Aorta (tissue), 5 donors: ENCODE results near the gene LENG1. TPM values are rescaled to one million over a fixed set of nuclear protein-coding genes. Genes with fewer than 3 reads are reported as not detected.

Experiments
- ATAC-seq: fragments of 200-7000 bp; cut with Tn5 transposase; one replicate; pipeline ENCODE4 v1.9.1; 2022; ENCODE audit warnings: moderate library complexity; ENCODE audit not compliant: low FRiP score
- DNase-seq, 2 donors: peaks; one replicate each; pipeline ENCODE4 v3.0.0-alpha.2; 2020
- H3K27ac ChIP-seq, 2 donors: one replicate each; pipeline ENCODE4 v1.5.1; 2013; ENCODE audit warnings: low read length in 2 of 2, mild to moderate bottlenecking in 2 of 2, moderate library complexity in 2 of 2, control low read depth in 1 of 2, inconsistent platforms in 1 of 2, low read depth in 1 of 2
- H3K27me3 ChIP-seq, 2 donors: one replicate each; pipeline ENCODE4 v1.6.1; 2013; ENCODE audit warnings: control low read depth in 1 of 2, low read length in 1 of 2, mild to moderate bottlenecking in 1 of 2, moderate library complexity in 1 of 2; ENCODE audit not compliant: insufficient read depth in 2 of 2, control insufficient read depth in 1 of 2
- H3K36me3 ChIP-seq, 2 donors: one replicate each; pipeline ENCODE4 v1.6.1; 2013; ENCODE audit warnings: control low read depth in 1 of 2, low read length in 1 of 2, mild to moderate bottlenecking in 1 of 2; ENCODE audit not compliant: insufficient read depth in 2 of 2, control insufficient read depth in 1 of 2
- H3K4me1 ChIP-seq, 2 donors: one replicate each; pipeline ENCODE4 v1.6.1; 2013; ENCODE audit warnings: low read length in 2 of 2, control low read depth in 1 of 2, mild to moderate bottlenecking in 1 of 2, moderate library complexity in 1 of 2; ENCODE audit not compliant: insufficient read depth in 2 of 2, control insufficient read depth in 1 of 2
- H3K4me3 ChIP-seq, 2 donors: one replicate each; pipeline ENCODE4 v1.5.1; 2013; ENCODE audit warnings: low read length in 2 of 2, control low read depth in 1 of 2, mild to moderate bottlenecking in 1 of 2
- H3K9me3 ChIP-seq: one replicate; pipeline ENCODE4 v1.6.1; 2013; ENCODE audit warnings: mild to moderate bottlenecking, low read length; ENCODE audit not compliant: control insufficient read depth
- WGBS, 2 donors: extraction: QIAGEN DNeasy Blood & Tissue Kit; methylation state at CpG; one replicate each; pipeline ENCODE4 v1.1.7; 2013; 5-methylcytosine and 5-hydroxymethylcytosine counted together
- intact Hi-C, 2 donors: fragments of 100-400 bp; cut with DNase I; formaldehyde crosslinking; loops; one replicate each; pipeline versions ENCODE4 v1.14.2 to v1.15.0; 2022
- polyA plus RNA-seq, 2 donors: library from polyadenylated mRNA; stranded (reverse); fragments of 200-250 nt; gene quantifications; one replicate each; pipeline ENCODE4 v1.2.3, GENCODE V29; 2013
- total RNA-seq, 2 donors: library from RNA; stranded (reverse); fragmentation: NEBNext Ultra II Directional; extraction: Animal tissue kit (Norgen Biotek cat#: 25700); gene quantifications; one replicate each; pipeline ENCODE4 v1.2.1, GENCODE V29; 2021
- donor health status: healthy with polysubstance abuse.
- donor health status: Bipolar disorder and iron deficiency.
- donor health status: DM: no; HTN: no; CAD: no.
- donor health status: DM: no; HTN: no; CAD: no.
- donor health status: DM: yes; HTN: yes; CAD: no.

LENG1 gene
- total and polyA plus RNA-seq, 4 donors: 5.7 to 10.1 (median 6.8) TPM

- H3K9me3 ChIP-seq: no peaks in the 10 kb centered on the region
- 61 to 62% methylated on average over 19 of the region's 19 CpGs for WGBS, 2 donors
- peak overlapping the region in 1 of 2 donors; percentile 56 for H3K27ac ChIP-seq
- DNase-seq (peak; percentile 54 to 77), ATAC-seq (no peak)
- no peaks in the 10 kb centered on the region for H3K36me3 ChIP-seq
- intact Hi-C loops: loop anchor here (5.0 to 10.0 kb wide), 3 partner anchors 75 to 327 kb away; partner anchors contain the start of genes MYADM (in 2 of the 2), PRPF31 (in 1 of the 2) and TFPT (in 1 of the 2)
- no peaks in the 10 kb centered on the region for H3K27me3 ChIP-seq
- no peaks in the 10 kb centered on the region for H3K4me1 ChIP-seq
- peak overlapping the region; percentile 42 to 54 for H3K4me3 ChIP-seq
These were observed 32.4 kb upstream of the LENG1 start for GRCh38 chr19:54191811-54192453.

DNA sequence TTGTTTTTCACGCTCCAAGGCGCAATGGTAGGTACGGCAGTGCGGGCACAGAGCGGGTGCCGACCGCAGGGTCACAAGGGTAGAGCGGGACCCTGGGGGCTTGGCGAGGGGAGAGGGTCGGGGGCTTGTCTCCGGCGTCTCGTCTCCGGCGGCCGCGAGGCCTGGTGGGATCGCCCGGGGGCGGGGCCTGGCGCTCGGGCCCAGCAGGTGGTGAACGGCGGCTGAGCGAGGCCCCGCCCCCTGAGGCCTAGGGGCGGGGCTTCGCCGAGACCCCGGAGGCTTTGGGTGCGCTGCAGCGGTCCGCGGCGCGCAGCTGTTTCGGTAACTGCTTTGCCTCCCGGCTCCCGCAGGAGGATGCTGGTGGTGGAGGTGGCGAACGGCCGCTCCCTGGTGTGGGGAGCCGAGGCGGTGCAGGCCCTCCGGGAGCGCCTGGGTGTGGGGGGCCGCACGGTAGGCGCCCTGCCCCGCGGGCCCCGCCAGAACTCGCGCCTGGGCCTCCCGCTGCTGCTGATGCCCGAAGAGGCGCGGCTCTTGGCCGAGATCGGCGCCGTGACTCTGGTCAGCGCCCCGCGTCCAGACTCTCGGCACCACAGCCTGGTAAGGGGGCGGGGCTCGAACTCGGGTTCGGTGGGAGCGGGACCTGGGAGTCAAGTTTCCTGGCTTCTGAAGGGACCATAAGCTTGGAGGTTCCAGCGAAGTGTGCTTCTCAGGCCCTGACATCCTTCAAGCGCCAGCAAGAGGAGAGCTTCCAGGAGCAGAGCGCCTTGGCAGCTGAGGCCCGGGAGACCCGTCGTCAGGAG, 31.7 kb upstream of the LENG1 start, which contains the start of gene TSEN34:
Gene TSEN34 (plus strand): TSS at position 298 of the 800 bp plus-strand sequence. CDS start 57 bp downstream, at position 355.
- intact Hi-C loops: loop anchor here (5.0 to 10.0 kb wide), 3 partner anchors 74 to 326 kb away; partner anchors contain the start of genes MYADM (in 2 of the 2), PRPF31 (in 1 of the 2) and TFPT (in 1 of the 2)
- H3K4me1 ChIP-seq: no peaks in the 10 kb centered on the region
- H3K9me3 ChIP-seq: no peaks in the 10 kb centered on the region
- peak within 1 kb of the TSS; percentile 47 to 94 for H3K27ac ChIP-seq
- peak within 1 kb of the TSS; percentile 42 to 54 for H3K4me3 ChIP-seq
- H3K27me3 ChIP-seq: no peaks in the 10 kb centered on the region
- DNase-seq (peak; percentile 94), ATAC-seq (peak; percentile 65)
- 1% methylated on average over 70 to 77 of the region's 77 CpGs for WGBS, 2 donors
- no peaks in the 10 kb centered on the region for H3K36me3 ChIP-seq

DNA sequence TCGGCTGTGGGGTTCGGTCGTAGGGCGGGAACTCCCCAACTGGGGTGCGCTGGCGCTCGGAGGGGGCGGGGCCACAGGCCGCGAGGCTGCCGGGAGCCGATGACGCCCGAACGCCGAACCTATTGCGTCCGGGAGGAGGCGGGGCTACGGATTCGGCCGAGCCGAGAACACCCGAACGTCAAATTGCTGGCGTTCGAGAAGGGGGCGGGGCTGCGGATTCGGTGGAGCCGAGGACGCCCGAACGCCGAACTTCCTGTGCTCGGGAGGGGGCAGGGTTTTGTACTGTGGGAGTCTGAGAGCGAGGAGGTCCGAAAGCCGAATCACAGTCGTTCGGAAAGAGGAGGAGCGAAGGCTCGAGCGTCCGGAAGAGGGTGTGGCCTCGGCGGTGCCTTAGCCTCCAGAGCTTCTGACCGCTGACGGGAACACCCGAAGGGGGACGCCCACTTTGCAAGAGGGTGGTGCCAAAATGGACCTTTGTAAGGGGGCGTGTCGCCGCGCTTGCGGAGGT, 31.0 kb upstream of the LENG1 start:
- peak overlapping the region; percentile 47 to 94 for H3K27ac ChIP-seq
- H3K36me3 ChIP-seq: no peaks in the 10 kb centered on the region
- WGBS, 2 donors: 0% methylated on average over 56 of the region's 56 CpGs
- no peaks in the 10 kb centered on the region for H3K4me1 ChIP-seq
- intact Hi-C loops: loop anchor here (1.0 to 10.0 kb wide), 4 partner anchors 53 to 326 kb away; partner anchors contain the start of genes MYADM (in 2 of the 2), CNOT3 (in 1 of the 2), PRPF31 (in 1 of the 2) and TFPT (in 1 of the 2)
- ATAC-seq: peak; percentile 91
- H3K9me3 ChIP-seq: no peaks in the 10 kb centered on the region
- peak; percentile 100 for DNase-seq
- no peaks in the 10 kb centered on the region for H3K27me3 ChIP-seq
- H3K4me3 ChIP-seq: peak overlapping the region; percentile 42 to 54

DNA sequence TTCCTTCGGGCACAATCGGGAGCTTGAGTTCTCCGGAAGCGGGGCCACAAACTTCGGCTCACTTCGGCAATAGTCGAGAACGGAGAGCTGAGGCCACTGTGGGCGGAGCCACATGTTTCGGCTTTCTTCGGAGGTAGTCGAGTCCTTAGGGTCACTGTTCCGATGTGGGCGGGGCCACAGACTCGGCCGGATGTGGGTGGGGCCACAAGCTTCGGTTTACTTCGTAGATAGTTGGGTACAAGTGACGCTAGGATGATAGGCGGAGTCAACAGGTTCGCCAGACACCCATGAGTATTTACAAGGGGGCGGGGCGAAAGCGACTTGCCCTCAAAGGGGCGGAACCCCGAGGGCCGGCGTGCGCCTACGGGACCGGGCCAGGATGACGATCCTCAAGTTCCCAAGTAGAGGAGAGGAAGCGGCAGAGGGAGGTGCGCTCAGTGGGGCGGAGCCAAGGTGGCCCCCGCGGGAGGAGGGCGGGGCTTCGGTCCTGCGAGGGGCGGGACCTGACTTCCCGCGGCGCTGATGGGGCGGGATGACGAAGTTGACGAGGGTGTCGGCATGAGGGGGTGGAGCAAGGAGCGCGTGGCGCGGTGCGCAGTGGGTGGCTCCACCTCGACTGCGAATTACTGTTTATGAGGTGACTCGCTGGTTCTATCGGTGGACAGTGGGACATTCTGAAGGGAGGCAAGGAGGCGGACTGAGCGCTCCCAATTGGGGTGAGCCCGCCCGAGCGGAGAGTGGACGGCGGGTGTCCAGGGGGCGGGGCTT, 30.4 kb upstream of the LENG1 start:
- WGBS, 2 donors: 0% methylated on average over 64 to 65 of the region's 65 CpGs
- Histone ChIP-seq H3K27ac (peak overlapping the region; percentile 47 to 94), H3K36me3 (no peaks in the 10 kb centered on the region), H3K27me3 (no peaks in the 10 kb centered on the region), H3K9me3 (no peaks in the 10 kb centered on the region), H3K4me1 (no peaks in the 10 kb centered on the region), H3K4me3 (peak overlapping the region in 1 of 2 donors; percentile 20)
- peak; percentile 91 for ATAC-seq
- DNase-seq: peak; percentile 100
- intact Hi-C loops: loop anchor here (1.0 to 10.0 kb wide), 4 partner anchors 53 to 325 kb away; partner anchors contain the start of genes MYADM (in 2 of the 2), CNOT3 (in 1 of the 2), PRPF31 (in 1 of the 2) and TFPT (in 1 of the 2)

DNA sequence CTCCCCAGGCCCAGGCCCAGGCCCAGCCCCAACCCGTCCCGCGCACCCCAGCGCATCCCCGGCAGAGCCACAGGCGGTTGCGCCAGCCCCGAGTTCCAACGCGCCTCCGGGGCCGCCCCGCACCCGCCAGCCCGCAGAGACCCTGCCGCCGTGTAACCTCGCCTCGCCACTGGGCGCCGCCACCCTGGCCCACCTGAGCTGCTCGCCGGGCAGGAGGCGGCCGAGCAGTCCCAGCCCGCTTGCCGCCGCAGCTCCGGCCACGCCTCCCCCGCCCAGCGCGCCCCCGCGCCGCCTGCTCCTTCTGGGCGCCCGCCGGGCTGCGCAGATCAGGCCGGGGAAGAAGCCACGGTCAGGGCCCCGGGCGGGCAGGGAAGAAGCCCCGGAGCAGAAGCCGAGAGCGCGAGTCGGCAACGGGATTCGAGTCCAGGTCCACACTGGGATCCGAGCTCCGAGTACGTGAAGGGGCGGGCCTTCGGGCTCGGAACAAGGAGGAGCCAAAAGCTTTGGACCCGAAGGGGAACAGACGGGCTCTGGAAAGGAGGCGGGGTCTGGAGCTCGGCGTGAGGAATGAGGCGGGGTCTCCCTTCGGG, 29.7 kb upstream of the LENG1 start, which contains the start of gene MBOAT7:
Gene MBOAT7 (minus strand): TSS at position 436 of the 590 bp plus-strand sequence. CDS start 1,072 bp downstream, outside the sequence.
- Histone ChIP-seq H3K27ac (peak within 1 kb of the TSS; percentile 47 to 94), H3K27me3 (no peaks in the 10 kb centered on the region), H3K4me1 (no peaks in the 10 kb centered on the region), H3K36me3 (no peaks in the 10 kb centered on the region), H3K4me3 (peak within 1 kb of the TSS; percentile 43 to 81), H3K9me3 (no peaks in the 10 kb centered on the region)
- no peak for DNase-seq
- ATAC-seq: peak; percentile 4
- intact Hi-C loops: no loop called here
- WGBS, 2 donors: 1% methylated on average over 35 to 64 of the region's 64 CpGs

GRCh38 chr19:54188215-54188871, 28.8 kb upstream of the LENG1 start:
- WGBS, 2 donors: 21 to 25% methylated on average over 12 of the region's 12 CpGs
- intact Hi-C loops: no loop called here
- DNase-seq: peak in 1 of 2 donors; percentile 58
- no peak overlapping the region for H3K27ac ChIP-seq
- ATAC-seq: no peak
- H3K4me3 ChIP-seq: peak overlapping the region in 1 of 2 donors; percentile 81
- H3K9me3 ChIP-seq: no peaks in the 10 kb centered on the region
- no peaks in the 10 kb centered on the region for H3K27me3 ChIP-seq
- H3K4me1 ChIP-seq: no peaks in the 10 kb centered on the region
- peaks cover 0 to under 1% of the 10 kb centered on the region in 2 donors for H3K36me3 ChIP-seq

GRCh38 chr19:54186934-54187381, 27.4 kb upstream of the LENG1 start:
- WGBS, 2 donors: 90 to 93% methylated on average over 11 of the region's 11 CpGs
- ATAC-seq (no peak), DNase-seq (peak in 1 of 2 donors; percentile 49)
- Histone ChIP-seq H3K36me3 (peaks cover 0 to 2% of the 10 kb centered on the region in 2 donors), H3K9me3 (no peaks in the 10 kb centered on the region), H3K4me1 (no peaks in the 10 kb centered on the region), H3K27me3 (no peaks in the 10 kb centered on the region), H3K4me3 (no peak overlapping the region), H3K27ac (no peak overlapping the region)
- intact Hi-C loops: no loop called here
